SK-N-SH (cell line): ENCODE results near the gene TIMM22. TPM values are rescaled to one million over a fixed set of nuclear protein-coding genes. Genes with fewer than 3 reads are reported as not detected.

Source experiments
- CTCF ChIA-PET: fragments of 300-600, 350-600 bp; formaldehyde crosslinking; extraction: SDS; loops from one replicate; lab custom pipeline; 2021; lab: Yijun Ruan, JAX
- POLR2A ChIA-PET: fragments of 350-600 bp; sonication (Branson Sonifier 250); formaldehyde crosslinking; extraction: SDS; loops from one replicate; lab custom pipeline; 2020; ENCODE audit warnings: antibody characterized with exemption, inconsistent platforms; lab: Yijun Ruan, JAX
- DNase-seq: peaks from one replicate; pipeline ENCODE4 v3.0.0; 2012
- H2AFZ ChIP-seq: fragments of 200-600 bp; sonication (generic); 2 replicates; pipeline ENCODE4 v1.8.1; 2016; ENCODE audit warnings: antibody characterized with exemption, mild to moderate bottlenecking, low read depth
- H3F3A ChIP-seq: fragments of 200-600 bp; sonication (generic); replicated peaks from 2 replicates; pipeline ENCODE3; 2016; ENCODE audit warnings: antibody characterized with exemption, mild to moderate bottlenecking; ENCODE audit not compliant: insufficient read depth
- H3K27ac ChIP-seq, 2 experiments: fragments of 200-500 bp in 1 of 2; fragments of 200-600 bp in 1 of 2; sonication (Bioruptor generic) in 1 of 2; sonication (generic), shearing (Covaris generic) in 1 of 2; 2 replicates each; pipeline versions ENCODE4 v1.5.1 to v1.6.1; 2014 to 2016; ENCODE audit warnings: low read depth in 2 of 2, inconsistent platforms in 1 of 2, low read length in 1 of 2, mild to moderate bottlenecking in 1 of 2, mixed read lengths in 1 of 2
- H3K27me3 ChIP-seq: fragments of 200-600 bp; sonication (generic), shearing (Covaris generic); 2 replicates; pipeline ENCODE4 v1.6.1; 2016; ENCODE audit warnings: mixed run types; ENCODE audit not compliant: insufficient read depth
- H3K36me3 ChIP-seq, 2 experiments: fragments of 200-500 bp in 1 of 2; fragments of 200-600 bp in 1 of 2; sonication (Bioruptor generic) in 1 of 2; sonication (generic) in 1 of 2; replicated peaks in 1 of 2; 2 replicates each; pipeline versions ENCODE3 to v1.5.1; 2014 to 2016; ENCODE audit warnings: low read length in 1 of 2, mild to moderate bottlenecking in 1 of 2; ENCODE audit not compliant: insufficient read depth in 2 of 2, control insufficient read depth in 1 of 2
- H3K4me1 ChIP-seq, 2 experiments: fragments of 200-500 bp in 1 of 2; fragments of 200-600 bp in 1 of 2; sonication (Bioruptor generic) in 1 of 2; sonication (generic), shearing (Covaris generic) in 1 of 2; 2 replicates each; pipeline versions ENCODE4 v1.5.1 to v1.6.1; 2014 to 2016; ENCODE audit warnings: low read depth in 1 of 2, low read length in 1 of 2, mixed run types in 1 of 2; ENCODE audit not compliant: insufficient read depth in 2 of 2, control insufficient read depth in 1 of 2
- H3K4me2 ChIP-seq: fragments of 200-600 bp; sonication (generic), shearing (Covaris generic); 2 replicates; pipeline ENCODE4 v1.6.1; 2017; ENCODE audit warnings: mixed run types
- H3K4me3 ChIP-seq, 2 experiments: fragments of 200-500 bp in 1 of 2; fragments of 200-600 bp in 1 of 2; sonication (Bioruptor generic) in 1 of 2; sonication (generic), shearing (Covaris generic) in 1 of 2; 2 replicates each; pipeline versions ENCODE4 v1.5.1 to v1.8.1; 2014 to 2016; ENCODE audit warnings: low read depth in 2 of 2, inconsistent platforms in 1 of 2, low read length in 1 of 2, mild to moderate bottlenecking in 1 of 2, mixed read lengths in 1 of 2, moderate library complexity in 1 of 2
- H3K79me2 ChIP-seq: fragments of 200-600 bp; sonication (generic); 2 replicates; pipeline ENCODE4 v1.8.1; 2017; ENCODE audit warnings: mild to moderate bottlenecking; ENCODE audit not compliant: insufficient read depth
- H3K9ac ChIP-seq: fragments of 200-600 bp; sonication (generic); 2 replicates; pipeline ENCODE4 v1.6.1; 2017; ENCODE audit warnings: mixed run types
- H3K9me2 ChIP-seq: fragments of 200-600 bp; sonication (generic); 2 replicates; pipeline ENCODE4 v1.6.1; 2017; ENCODE audit warnings: mixed run types
- H3K9me3 ChIP-seq: fragments of 200-600 bp; sonication (generic); 2 replicates; pipeline ENCODE4 v1.6.1; 2017; ENCODE audit warnings: mixed run types, mild to moderate bottlenecking, moderate library complexity
- H4K20me1 ChIP-seq: fragments of 200-600 bp; sonication (generic); 2 replicates; pipeline ENCODE4 v1.6.1; 2017; ENCODE audit warnings: mild to moderate bottlenecking, mixed run types; ENCODE audit not compliant: insufficient read depth
- CHD2 ChIP-seq: fragments of 150-350 bp; IDR thresholded peaks from 2 replicates; pipeline ENCODE4 v1.6.1; 2018; ENCODE audit warnings: low read length; ENCODE audit not compliant: partially characterized antibody
- EZH2phosphoT487 ChIP-seq: fragments of 200-600 bp; sonication (generic); IDR thresholded peaks from 2 replicates; pipeline ENCODE4 v1.6.1; 2017; ENCODE audit warnings: low read depth, mixed run types, mild to moderate bottlenecking, antibody characterized with exemption, moderate library complexity, borderline replicate concordance
- FOSL2 ChIP-seq: IDR thresholded peaks from 2 replicates; pipeline ENCODE4 v1.4.0; 2012; ENCODE audit warnings: low read depth, mild to moderate bottlenecking, moderate library complexity, borderline replicate concordance
- FOXM1 ChIP-seq: IDR thresholded peaks from 2 replicates; pipeline ENCODE4 v1.4.0; 2012; ENCODE audit warnings: low read depth, mild to moderate bottlenecking
- JUND ChIP-seq: IDR thresholded peaks from 2 replicates; pipeline ENCODE4 v1.4.0; 2012
- NFIC ChIP-seq: IDR thresholded peaks from 2 replicates; pipeline ENCODE4 v1.4.0; 2012; ENCODE audit warnings: borderline replicate concordance
- POLR2AphosphoS5 ChIP-seq: IDR thresholded peaks from 2 replicates; pipeline ENCODE4 v1.6.1; 2012; ENCODE audit warnings: low read depth, low read length
- RCOR1 ChIP-seq: fragments of 150-350 bp; IDR thresholded peaks from 2 replicates; pipeline ENCODE4 v1.6.1; 2017; ENCODE audit warnings: antibody characterized with exemption, low read length
- SIN3A ChIP-seq: IDR thresholded peaks from 2 replicates; pipeline ENCODE4 v1.6.1; 2012; ENCODE audit warnings: low read depth, mild to moderate bottlenecking, low read length, moderate library complexity, borderline replicate concordance
- SMC3 ChIP-seq: IDR thresholded peaks from 2 replicates; pipeline ENCODE4 v1.6.1; 2012; ENCODE audit warnings: low read depth, low read length, improper control_type of control experiment
- USF1 ChIP-seq: IDR thresholded peaks from 2 replicates; pipeline ENCODE4 v1.4.0; 2012; ENCODE audit warnings: low read depth, borderline replicate concordance
- YY1 ChIP-seq: IDR thresholded peaks from 2 replicates; pipeline ENCODE4 v1.4.0; 2012; ENCODE audit warnings: low read depth, mild to moderate bottlenecking
- WGBS: methylation state at CpG from one replicate; pipeline ENCODE4 v1.1.6; 2017; ENCODE audit warnings: low lambda C conversion rate; 5-methylcytosine and 5-hydroxymethylcytosine counted together
- polyA plus RNA-seq, 3 experiments: library from polyadenylated mRNA; depleted of rRNA; stranded (reverse); fragments of >200 nt; gene quantifications; 2 replicates each; pipeline ENCODE4 v1.2.3, GENCODE V29; 2012
- TF ChIP-seq, protein P1 (sequence below): IDR thresholded peaks from 2 replicates; pipeline ENCODE4 v1.4.0; 2012; ENCODE audit warnings: low read depth, borderline replicate concordance
- TF ChIP-seq, protein P2 (sequence below): fragments of 200-600 bp; sonication (generic); IDR thresholded peaks from 2 replicates; pipeline ENCODE4 v1.6.1; 2017; ENCODE audit warnings: antibody characterized with exemption, mild to moderate bottlenecking, moderate library complexity
- TF ChIP-seq, protein P3 (sequence below): IDR thresholded peaks from 2 replicates; pipeline ENCODE4; 2012

TIMM22 gene
- polyA plus RNA-seq, 1 of the 3 experiments (the other 2 are of a cell fraction) = 9.9 TPM

GRCh38 chr17:1024076-1024475 lies 27.1 kb downstream of the TIMM22 start (continued):
- no peak for TF ChIP-seq CHD2

DNA sequence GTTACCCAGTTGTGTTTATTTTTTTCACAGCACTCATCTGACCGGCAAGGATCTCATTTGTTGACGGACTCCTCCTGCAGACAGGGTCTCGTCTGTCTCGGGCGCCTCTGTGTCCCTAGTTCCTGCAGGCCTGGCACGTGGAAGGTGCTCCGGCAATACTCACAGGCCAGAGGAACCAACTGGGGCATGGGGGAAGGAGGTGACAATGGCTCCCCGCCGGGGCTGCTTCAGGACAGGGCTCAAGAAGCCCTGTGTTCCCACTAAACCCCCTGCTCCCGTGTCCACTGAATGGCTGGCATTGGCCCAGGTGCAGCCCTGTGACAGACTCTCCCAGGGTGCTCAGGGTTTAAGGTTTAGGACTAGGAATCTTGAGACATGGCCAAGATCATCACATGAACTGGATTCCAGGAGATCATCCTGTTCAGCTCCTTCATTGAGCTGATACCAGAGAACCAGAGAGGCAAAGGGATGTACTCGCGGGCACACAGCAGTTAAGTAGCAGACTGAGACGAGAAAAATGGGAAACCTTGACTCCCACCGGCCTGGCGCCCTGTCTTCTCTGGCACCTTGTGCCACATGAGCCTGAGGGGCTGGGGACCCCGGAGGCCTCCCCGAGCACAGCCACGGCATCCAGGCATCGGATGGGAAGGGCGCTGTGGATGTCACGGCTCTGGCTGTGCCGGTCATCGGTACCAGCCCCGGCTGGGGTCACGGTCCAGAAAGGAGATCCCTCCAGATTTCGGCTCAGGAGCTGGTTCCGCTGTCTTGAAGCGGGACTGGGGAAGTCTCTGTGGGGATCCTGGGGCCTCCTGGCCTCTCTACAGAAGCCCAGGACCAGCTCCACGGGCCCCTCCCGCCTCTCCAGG lies 29.0 kb downstream of the TIMM22 start:
- peaks cover 9% of the 10 kb centered on the region for H3K79me2 ChIP-seq
- no peak for TF ChIP-seq FOSL2
- TF ChIP-seq, protein P1, sequence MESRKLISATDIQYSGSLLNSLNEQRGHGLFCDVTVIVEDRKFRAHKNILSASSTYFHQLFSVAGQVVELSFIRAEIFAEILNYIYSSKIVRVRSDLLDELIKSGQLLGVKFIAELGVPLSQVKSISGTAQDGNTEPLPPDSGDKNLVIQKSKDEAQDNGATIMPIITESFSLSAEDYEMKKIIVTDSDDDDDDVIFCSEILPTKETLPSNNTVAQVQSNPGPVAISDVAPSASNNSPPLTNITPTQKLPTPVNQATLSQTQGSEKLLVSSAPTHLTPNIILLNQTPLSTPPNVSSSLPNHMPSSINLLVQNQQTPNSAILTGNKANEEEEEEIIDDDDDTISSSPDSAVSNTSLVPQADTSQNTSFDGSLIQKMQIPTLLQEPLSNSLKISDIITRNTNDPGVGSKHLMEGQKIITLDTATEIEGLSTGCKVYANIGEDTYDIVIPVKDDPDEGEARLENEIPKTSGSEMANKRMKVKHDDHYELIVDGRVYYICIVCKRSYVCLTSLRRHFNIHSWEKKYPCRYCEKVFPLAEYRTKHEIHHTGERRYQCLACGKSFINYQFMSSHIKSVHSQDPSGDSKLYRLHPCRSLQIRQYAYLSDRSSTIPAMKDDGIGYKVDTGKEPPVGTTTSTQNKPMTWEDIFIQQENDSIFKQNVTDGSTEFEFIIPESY = no peak
- no peak for TF ChIP-seq FOXM1
- no peak for TF ChIP-seq YY1
- TF ChIP-seq CHD2 = no peak
- no peak for TF ChIP-seq SMC3
- no peak for TF ChIP-seq NFIC
- TF ChIP-seq SIN3A = no peak
- no peak for TF ChIP-seq RCOR1
- no peak for TF ChIP-seq JUND
- no peak for TF ChIP-seq USF1
- TF ChIP-seq, protein P2, sequence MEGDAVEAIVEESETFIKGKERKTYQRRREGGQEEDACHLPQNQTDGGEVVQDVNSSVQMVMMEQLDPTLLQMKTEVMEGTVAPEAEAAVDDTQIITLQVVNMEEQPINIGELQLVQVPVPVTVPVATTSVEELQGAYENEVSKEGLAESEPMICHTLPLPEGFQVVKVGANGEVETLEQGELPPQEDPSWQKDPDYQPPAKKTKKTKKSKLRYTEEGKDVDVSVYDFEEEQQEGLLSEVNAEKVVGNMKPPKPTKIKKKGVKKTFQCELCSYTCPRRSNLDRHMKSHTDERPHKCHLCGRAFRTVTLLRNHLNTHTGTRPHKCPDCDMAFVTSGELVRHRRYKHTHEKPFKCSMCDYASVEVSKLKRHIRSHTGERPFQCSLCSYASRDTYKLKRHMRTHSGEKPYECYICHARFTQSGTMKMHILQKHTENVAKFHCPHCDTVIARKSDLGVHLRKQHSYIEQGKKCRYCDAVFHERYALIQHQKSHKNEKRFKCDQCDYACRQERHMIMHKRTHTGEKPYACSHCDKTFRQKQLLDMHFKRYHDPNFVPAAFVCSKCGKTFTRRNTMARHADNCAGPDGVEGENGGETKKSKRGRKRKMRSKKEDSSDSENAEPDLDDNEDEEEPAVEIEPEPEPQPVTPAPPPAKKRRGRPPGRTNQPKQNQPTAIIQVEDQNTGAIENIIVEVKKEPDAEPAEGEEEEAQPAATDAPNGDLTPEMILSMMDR = no peak
- TF ChIP-seq POLR2AphosphoS5 = no peak
- TF ChIP-seq EZH2phosphoT487 = no peak
- TF ChIP-seq, protein P3, sequence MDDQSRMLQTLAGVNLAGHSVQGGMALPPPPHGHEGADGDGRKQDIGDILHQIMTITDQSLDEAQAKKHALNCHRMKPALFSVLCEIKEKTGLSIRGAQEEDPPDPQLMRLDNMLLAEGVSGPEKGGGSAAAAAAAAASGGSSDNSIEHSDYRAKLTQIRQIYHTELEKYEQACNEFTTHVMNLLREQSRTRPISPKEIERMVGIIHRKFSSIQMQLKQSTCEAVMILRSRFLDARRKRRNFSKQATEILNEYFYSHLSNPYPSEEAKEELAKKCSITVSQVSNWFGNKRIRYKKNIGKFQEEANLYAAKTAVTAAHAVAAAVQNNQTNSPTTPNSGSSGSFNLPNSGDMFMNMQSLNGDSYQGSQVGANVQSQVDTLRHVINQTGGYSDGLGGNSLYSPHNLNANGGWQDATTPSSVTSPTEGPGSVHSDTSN = no peak
- WGBS = 93% methylated on average over 14 of the region's 30 CpGs
- no peaks in the 10 kb centered on the region for H3K9me3 ChIP-seq
- CTCF ChIA-PET = interaction anchor here (6.3 kb wide), 1 partner anchor 30 kb away, joined by 41 read pairs; no protein-coding TSS in a partner anchor
- no peaks in the 10 kb centered on the region for H3K9me2 ChIP-seq
- H3F3A ChIP-seq = peaks cover 6% of the 10 kb centered on the region
- H3K4me1 ChIP-seq = peaks cover 0 to 18% of the 10 kb centered on the region in 2 experiments; a peak in 1 of 4 replicates
- H2AFZ ChIP-seq = no peak overlapping the region
- no peaks in the 10 kb centered on the region for H3K27me3 ChIP-seq
- POLR2A ChIA-PET = no interaction called here
- no peak for DNase-seq
- H3K27ac ChIP-seq = no peak overlapping the region
- H3K9ac ChIP-seq = no peak overlapping the region
- no peak overlapping the region for H3K4me2 ChIP-seq
- peaks cover 2 to 14% of the 10 kb centered on the region in 2 experiments for H3K36me3 ChIP-seq
- H3K4me3 ChIP-seq = no peak overlapping the region
- H4K20me1 ChIP-seq = peaks cover 18% of the 10 kb centered on the region
